GM12872 (cell line): ENCODE results near the gene NDUFB10.

Experiments used
- TF ChIP-seq, protein P1 (sequence below): IDR thresholded peaks from 3 replicates; pipeline ENCODE4 v1.5.1; 2011; ENCODE audit warnings: low read depth, mild to moderate bottlenecking, low read length, moderate library complexity; ENCODE audit not compliant: insufficient read depth

NDUFB10 gene

DNA sequence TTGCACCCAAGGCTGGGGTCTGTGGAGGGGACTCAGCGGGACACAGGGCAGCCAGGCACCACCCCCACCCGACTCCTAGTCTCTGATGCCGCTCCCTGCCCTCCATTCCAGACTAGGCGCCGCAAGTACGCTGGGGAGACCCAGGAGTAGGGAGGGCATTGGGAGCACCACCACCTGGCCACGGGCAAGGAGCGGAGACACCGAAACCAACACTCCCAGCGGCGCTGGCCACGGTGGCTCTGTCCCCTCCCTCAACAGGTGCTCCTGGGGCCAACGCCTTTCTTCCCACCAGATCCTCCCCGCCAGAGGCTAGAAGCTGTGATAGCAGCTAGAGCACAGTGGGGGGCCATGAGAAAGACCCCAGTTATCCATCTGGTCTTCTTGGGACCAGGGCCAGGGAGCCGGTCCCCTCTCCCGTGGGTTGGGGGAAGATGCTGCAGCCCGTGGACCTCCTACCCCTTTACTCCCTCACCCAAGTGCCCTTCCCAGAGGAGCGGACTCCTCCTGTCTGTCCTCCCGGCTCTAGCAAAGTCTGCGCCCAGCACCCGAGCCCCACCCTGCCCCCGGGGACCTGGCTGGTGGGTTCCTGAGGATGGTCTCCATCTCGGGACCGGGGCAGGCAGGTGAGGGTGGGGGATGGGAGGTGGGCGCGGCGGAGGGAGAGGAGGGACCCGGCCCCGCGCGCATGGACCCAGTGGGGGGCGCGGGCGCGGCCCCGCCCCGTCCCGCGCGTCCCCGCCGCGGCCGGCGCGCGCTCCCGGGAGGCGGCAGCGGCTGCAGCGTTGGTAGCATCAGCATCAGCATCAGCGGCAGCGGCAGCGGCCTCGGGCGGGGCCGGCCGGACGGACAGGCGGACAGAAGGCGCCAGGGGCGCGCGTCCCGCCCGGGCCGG lies 30.1 kb downstream of the NDUFB10 start, which contains the start of gene SYNGR3:
Gene SYNGR3, plus strand, starts transcription at position 762 of the 892 bp plus-strand sequence. CDS start 133 bp downstream, outside the sequence.
- TF ChIP-seq, protein P1, sequence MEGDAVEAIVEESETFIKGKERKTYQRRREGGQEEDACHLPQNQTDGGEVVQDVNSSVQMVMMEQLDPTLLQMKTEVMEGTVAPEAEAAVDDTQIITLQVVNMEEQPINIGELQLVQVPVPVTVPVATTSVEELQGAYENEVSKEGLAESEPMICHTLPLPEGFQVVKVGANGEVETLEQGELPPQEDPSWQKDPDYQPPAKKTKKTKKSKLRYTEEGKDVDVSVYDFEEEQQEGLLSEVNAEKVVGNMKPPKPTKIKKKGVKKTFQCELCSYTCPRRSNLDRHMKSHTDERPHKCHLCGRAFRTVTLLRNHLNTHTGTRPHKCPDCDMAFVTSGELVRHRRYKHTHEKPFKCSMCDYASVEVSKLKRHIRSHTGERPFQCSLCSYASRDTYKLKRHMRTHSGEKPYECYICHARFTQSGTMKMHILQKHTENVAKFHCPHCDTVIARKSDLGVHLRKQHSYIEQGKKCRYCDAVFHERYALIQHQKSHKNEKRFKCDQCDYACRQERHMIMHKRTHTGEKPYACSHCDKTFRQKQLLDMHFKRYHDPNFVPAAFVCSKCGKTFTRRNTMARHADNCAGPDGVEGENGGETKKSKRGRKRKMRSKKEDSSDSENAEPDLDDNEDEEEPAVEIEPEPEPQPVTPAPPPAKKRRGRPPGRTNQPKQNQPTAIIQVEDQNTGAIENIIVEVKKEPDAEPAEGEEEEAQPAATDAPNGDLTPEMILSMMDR = no peak

DNA sequence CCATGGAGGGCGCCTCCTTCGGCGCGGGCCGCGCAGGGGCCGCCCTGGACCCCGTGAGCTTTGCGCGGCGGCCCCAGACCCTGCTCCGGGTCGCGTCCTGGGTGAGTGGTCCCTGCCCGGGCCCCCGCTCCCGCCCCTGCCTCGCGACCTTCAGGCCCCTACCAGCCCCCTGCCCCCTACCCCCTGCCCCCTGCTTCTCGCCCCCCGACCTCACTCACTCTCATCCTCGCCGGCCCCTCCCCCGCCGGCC lies 30.7 kb downstream of the NDUFB10 start:
- TF ChIP-seq, protein P1 = no peak

DNA sequence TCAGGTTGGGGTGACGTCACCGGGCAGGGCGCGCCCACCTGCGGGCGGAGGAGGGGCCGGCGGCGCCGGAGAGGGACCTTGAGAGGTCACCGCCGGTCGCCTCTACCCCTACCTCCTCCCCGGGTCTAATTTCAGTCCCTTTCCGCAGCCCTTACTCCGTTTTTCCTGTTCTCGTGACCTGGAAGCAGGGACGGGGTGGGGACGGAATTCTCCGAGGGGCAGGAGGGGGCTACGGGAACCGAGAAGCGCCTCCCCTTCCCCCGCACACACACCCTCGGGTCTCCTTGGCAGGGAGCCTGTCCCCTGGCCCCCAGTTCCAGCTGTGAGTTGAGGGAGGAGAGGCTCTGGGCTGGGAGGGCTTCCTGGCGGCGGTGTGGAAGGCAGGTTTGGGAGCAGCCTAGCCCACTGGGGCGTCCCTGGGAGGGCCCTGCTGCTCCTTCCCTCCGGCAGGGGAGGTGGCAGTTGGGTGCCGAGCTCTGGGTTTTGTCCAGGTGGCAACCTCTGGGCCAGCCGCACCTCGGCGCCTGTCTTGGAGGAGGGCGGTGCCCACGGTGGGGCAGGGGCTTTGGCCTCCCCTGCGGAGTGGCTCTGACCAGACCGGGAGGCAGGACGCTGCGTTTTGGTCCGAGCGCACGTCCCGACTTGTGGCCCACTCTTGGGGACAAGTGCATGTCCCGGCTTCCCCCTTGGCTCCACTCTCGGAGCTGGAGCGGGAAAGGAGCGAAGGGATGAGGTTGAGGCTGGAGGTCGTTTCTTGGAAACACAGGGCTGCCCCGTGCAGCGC lies 31.2 kb downstream of the NDUFB10 start:
- TF ChIP-seq, protein P1 = no peak

DNA sequence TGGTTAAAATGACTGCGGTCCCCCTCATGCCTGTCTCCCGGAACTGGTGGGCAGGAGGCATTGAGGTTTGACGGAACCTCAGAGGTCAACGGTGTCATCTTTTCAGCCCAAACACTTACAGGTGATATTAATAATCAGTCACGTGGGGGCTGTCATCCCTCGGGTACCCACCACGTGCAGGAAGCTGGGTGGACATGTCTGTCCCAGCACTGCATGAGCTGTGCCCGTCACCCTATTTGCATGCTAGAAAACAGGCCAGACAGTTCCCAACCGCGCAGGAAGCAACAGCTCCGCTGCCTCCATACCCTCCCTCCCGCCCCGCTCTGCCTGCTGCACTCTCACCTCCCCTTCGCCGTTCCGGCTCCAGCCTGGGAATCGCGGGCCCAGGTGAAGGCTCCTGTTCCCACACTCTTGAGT lies 31.8 kb downstream of the NDUFB10 start:
- TF ChIP-seq, protein P1 = no peak

DNA sequence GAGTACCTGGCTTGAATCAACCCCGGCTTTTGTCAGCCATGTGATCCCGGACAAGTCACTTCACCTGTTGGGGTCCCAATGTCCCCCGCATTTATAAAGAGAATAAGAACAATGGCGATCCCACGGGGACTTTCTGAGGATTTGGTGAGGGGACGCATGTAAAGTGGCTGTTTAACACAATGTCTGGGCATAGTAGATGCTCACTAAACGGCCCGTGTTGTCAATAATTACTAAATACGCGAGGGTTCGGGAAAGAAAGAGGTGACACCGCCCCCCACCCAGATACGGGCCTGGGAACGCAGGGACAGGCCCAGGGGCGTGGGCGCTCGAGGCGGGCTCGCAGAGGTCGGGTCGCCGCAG lies 32.2 kb downstream of the NDUFB10 start:
- TF ChIP-seq, protein P1 = no peak

DNA sequence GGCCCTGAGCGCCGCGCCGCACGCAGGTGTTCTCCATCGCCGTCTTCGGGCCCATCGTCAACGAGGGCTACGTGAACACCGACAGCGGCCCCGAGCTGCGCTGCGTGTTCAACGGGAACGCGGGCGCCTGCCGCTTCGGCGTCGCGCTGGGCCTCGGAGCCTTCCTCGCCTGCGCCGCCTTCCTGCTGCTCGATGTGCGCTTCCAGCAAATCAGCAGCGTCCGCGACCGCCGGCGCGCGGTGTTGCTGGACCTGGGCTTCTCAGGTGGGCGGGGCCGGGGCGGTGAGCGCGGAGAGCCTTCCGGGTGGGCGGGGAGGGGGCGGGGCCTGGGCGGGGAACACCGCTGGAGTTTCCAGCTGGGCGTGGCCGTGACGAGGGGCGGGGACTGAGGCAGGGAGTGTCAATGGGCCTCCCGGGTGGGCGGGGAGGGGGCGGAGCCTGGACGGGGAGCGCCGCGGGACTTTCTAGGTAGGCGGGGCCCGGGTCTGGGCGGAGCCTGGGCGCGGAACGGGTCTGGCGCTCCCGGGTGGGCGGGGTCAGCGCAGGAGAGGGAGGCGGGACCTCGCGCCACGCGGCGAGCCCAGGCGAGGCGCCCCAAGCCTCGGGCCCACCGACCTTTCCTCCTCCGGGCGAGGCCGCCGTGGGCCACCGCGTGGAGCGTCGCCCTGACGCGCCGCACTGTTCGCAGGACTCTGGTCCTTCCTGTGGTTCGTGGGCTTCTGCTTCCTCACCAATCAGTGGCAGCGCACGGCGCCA lies 32.8 kb downstream of the NDUFB10 start:
- TF ChIP-seq, protein P1 = no peak
